Transverse colon (tissue), 4 donors: ENCODE measurements around the gene GTF2H3. TPM values are rescaled to one million over a fixed set of nuclear protein-coding genes. Genes with fewer than 3 reads are reported as not detected.
A peak's percentile ranks its signal among the peaks of the same experiment; 100 is the strongest.

Source experiments
- DNase-seq: peaks from one replicate; pipeline ENCODE4 v3.0.0-alpha.2; 2019
- H3K27ac ChIP-seq, 4 donors: fragments of 200-600 bp; sonication (generic); 2 replicates each; pipeline ENCODE4 v1.5.1; 2016 to 2018; ENCODE audit warnings: inconsistent platforms in 4 of 4
- H3K27me3 ChIP-seq: fragments of 200-600 bp; sonication (generic); 2 replicates; pipeline ENCODE4 v1.5.1; 2017; ENCODE audit warnings: inconsistent platforms
- H3K36me3 ChIP-seq, 4 donors: fragments of 200-600 bp; sonication (generic); 2 replicates each; pipeline ENCODE4 v1.5.1; 2017 to 2019; ENCODE audit warnings: inconsistent platforms in 4 of 4
- H3K4me1 ChIP-seq, 4 donors: fragments of 200-600 bp; sonication (generic); 2 replicates each; pipeline ENCODE4 v1.5.1; 2017 to 2020; ENCODE audit warnings: inconsistent platforms in 4 of 4
- H3K4me3 ChIP-seq, 4 donors: fragments of 200-600 bp; sonication (generic); 1 replicate in 1 of 4; 2 replicates in 3 of 4; pipeline versions ENCODE4 v1.5.1 to v1.6.1; 2017 to 2019; ENCODE audit warnings: inconsistent platforms in 4 of 4
- H3K9me3 ChIP-seq, 2 donors: fragments of 200-600 bp; sonication (generic); 2 replicates each; pipeline ENCODE4 v1.5.1; 2017 to 2019; ENCODE audit warnings: inconsistent platforms in 2 of 2
- EP300 ChIP-seq: sonication (generic); formaldehyde crosslinking; IDR thresholded peaks from one replicate; pipeline ENCODE4 v1.6.1; 2017; ENCODE audit warnings: antibody characterized with exemption, low read depth
- POLR2A ChIP-seq: fragments of 450-650 bp; IDR thresholded peaks from one replicate; pipeline ENCODE4 v1.6.1; 2016; ENCODE audit warnings: antibody characterized with exemption, mild to moderate bottlenecking, moderate library complexity
- POLR2AphosphoS5 ChIP-seq, 3 donors: sonication (generic); formaldehyde crosslinking; IDR thresholded peaks; one replicate each; pipeline ENCODE4 v1.6.1; 2016; ENCODE audit warnings: antibody characterized with exemption in 3 of 3
- WGBS, 2 donors: methylation state at CpG; one replicate each; pipeline ENCODE4 v1.1.5; 2018; ENCODE audit warnings: low coverage in 1 of 2; 5-methylcytosine and 5-hydroxymethylcytosine counted together
- in situ Hi-C, 4 donors: fragments of 200-750 bp; cut with MboI; loops; one replicate each; pipeline versions ENCODE4 v1.15.0 to v1.15.1; 2017; ENCODE audit warnings: low sequenced_read_pairs in 3 of 4, low pct_ligation_motif_present in 1 of 4, low pct_unique_long_range_greater_than_20kb in 1 of 4
- intact Hi-C: fragments of 100-400 bp; cut with DNase I; formaldehyde crosslinking; loops from one replicate; pipeline ENCODE4 v1.15.1; 2023; ENCODE audit warnings: low total_unique reads
- total RNA-seq, 4 donors: library from RNA; depleted of rRNA; stranded (reverse); fragments of >200 nt; gene quantifications; one replicate each; pipeline ENCODE4 v1.1.0, GENCODE V29; 2016
- TF ChIP-seq, protein P1 (sequence below), 5 experiments: fragments of 200-600 bp in 3 of 5; fragments of 450-650 bp in 2 of 5; sonication (generic) in 3 of 5; IDR thresholded peaks; 1 replicate in 2 of 5; 2 replicates in 3 of 5; pipeline ENCODE4 v1.5.1; 2016 to 2017; ENCODE audit warnings: antibody characterized with exemption in 5 of 5, inconsistent platforms in 3 of 5, mild to moderate bottlenecking in 2 of 5, moderate library complexity in 1 of 5

The GTF2H3 gene
- total RNA-seq, 4 donors from 2014 or later: 2.6 to 14.3 (median 11.6) TPM

DNA sequence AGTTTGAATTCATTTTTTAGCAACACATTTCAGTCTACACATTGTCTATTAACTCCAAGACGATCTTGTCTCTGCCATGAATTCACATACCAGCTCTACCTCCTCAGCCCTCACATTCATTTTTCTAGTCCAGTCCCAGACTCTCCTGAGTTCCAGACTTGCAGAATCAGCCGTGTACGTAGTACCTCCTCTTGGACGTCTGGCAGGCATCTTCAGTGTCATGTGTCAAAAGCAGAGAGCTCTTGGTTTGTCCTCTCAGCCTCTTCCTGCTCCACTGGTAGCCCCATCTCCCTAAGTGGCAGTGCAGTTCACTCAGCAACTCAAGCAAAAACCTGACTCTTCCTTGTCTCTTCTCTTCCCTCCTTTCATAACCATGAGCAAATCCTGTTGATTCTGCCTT is 22.8 kb downstream of the GTF2H3 start:
- DNase-seq: no peak
- TF ChIP-seq POLR2AphosphoS5 (IDR thresholded peaks at IDR 0.05) (no peak), POLR2A (no peak), EP300 (no peak)
- TF ChIP-seq, protein P1, sequence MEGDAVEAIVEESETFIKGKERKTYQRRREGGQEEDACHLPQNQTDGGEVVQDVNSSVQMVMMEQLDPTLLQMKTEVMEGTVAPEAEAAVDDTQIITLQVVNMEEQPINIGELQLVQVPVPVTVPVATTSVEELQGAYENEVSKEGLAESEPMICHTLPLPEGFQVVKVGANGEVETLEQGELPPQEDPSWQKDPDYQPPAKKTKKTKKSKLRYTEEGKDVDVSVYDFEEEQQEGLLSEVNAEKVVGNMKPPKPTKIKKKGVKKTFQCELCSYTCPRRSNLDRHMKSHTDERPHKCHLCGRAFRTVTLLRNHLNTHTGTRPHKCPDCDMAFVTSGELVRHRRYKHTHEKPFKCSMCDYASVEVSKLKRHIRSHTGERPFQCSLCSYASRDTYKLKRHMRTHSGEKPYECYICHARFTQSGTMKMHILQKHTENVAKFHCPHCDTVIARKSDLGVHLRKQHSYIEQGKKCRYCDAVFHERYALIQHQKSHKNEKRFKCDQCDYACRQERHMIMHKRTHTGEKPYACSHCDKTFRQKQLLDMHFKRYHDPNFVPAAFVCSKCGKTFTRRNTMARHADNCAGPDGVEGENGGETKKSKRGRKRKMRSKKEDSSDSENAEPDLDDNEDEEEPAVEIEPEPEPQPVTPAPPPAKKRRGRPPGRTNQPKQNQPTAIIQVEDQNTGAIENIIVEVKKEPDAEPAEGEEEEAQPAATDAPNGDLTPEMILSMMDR (IDR thresholded peaks at IDR 0.05): no peak
- Histone ChIP-seq H3K27ac (no peak overlapping the region), H3K36me3 (peaks cover 0 to 23% (median 5%) of the 10 kb centered on the region in 4 donors), H3K4me1 (no peaks in the 10 kb centered on the region), H3K9me3 (no peaks in the 10 kb centered on the region), H3K27me3 (no peaks in the 10 kb centered on the region), H3K4me3 (no peak overlapping the region)
- 81 to 100% methylated on average over 1 to 4 of the region's 4 CpGs for WGBS, 2 donors
- intact Hi-C loops: no loop called here
- in situ Hi-C loops: no loop called here

DNA sequence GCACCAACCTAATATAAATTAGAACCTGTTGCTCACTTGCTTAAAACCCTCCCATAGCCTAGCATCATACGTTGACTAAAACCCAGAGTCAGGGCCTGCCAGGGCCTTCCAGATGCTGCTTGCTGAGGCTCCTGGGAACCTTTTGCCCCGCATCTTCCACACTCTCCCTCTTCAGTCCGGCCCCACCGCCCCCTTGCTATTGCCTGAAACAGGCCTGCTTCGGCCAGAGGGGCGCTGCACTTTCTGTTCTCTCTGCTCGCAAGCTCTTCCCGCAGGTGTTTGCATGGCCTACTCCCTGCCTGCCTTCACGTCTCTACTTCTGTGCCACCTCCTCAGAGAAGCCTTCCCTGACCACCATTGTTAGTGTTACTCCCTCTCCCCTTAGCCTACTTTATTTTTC is 23.6 kb downstream of the GTF2H3 start:
- Histone ChIP-seq H3K4me1 (no peaks in the 10 kb centered on the region), H3K4me3 (no peak overlapping the region), H3K36me3 (peaks cover 0 to 15% (median 2%) of the 10 kb centered on the region in 4 donors), H3K9me3 (no peaks in the 10 kb centered on the region), H3K27ac (no peak overlapping the region), H3K27me3 (no peaks in the 10 kb centered on the region)
- 87 to 94% methylated on average over 6 to 9 of the region's 9 CpGs for WGBS, 2 donors
- intact Hi-C loops (no loop called here), in situ Hi-C loops (no loop called here)
- no peak for DNase-seq
- TF ChIP-seq POLR2AphosphoS5 (IDR thresholded peaks at IDR 0.05) (no peak), POLR2A (no peak), EP300 (no peak)
- TF ChIP-seq, protein P1 (IDR thresholded peaks at IDR 0.05): no peak

DNA sequence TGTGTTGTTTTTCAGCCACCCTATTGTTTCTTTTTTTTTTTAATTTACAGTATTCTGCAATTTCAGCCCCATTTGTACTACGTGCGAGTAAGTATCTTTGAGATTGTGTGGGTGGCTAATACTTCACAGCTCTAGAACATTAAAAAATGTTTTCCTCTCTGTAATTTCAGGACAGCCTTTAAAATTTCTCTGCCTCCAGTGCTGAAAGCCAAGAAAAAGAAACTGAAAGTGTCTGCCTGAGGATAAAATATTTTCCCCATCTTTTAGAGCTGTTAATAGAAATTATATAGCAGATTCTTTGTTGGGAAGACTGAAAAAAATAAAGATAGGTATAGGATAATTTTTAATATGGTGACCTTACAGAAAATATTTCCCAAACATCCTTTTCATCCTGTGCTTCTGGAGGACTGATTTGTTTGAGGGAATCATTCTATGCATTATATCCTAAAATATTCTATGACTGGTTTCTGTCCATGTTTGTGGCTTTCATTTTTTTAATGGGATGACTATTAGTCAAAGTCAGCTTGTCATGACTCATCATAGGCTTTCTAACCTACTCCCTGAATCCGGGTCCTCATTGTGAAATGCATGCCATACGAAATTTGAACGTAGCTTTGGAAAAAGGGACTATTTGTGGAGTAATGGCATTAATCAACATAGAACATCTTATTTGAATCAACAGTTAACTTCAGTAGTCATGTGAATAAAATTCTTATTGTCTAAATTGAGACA is 26.5 kb downstream of the GTF2H3 start:
- Histone ChIP-seq H3K27ac (peak overlapping the region in 2 of 4 donors; percentile 6 to 31), H3K27me3 (no peaks in the 10 kb centered on the region), H3K4me3 (no peak overlapping the region), H3K36me3 (peaks cover 0 to 11% (median 2%) of the 10 kb centered on the region in 4 donors), H3K9me3 (no peaks in the 10 kb centered on the region), H3K4me1 (no peaks in the 10 kb centered on the region)
- 68 to 71% methylated on average over 2 to 5 of the region's 5 CpGs for WGBS, 2 donors
- no peak for DNase-seq
- intact Hi-C loops: no loop called here
- in situ Hi-C loops: no loop called here
- no peak for TF ChIP-seq POLR2AphosphoS5 (IDR thresholded peaks at IDR 0.05)
- no peak for TF ChIP-seq POLR2A
- TF ChIP-seq, protein P1 (IDR thresholded peaks at IDR 0.05): no peak
- TF ChIP-seq EP300: no peak

DNA sequence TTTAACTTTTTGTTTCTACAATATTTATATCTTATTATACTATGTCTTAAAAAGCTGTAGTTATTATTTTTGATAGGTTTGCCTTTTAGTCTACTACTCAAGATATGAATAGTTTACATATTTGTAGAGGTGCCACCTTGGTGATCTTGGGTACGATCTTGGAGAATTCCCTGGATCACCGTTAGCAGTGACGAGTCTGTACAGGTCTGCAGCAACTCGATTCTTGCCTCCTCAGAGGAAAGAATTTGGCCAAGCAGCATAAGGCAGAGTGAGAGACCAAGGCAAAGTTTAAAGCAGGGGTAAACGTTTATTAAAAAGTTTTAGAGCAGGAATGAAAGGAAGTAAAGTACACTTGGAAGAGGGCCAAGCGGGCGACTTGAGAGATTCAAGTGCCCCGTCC is 34.1 kb downstream of the GTF2H3 start:
- no peak for TF ChIP-seq EP300
- no peak for TF ChIP-seq POLR2A
- TF ChIP-seq, protein P1 (IDR thresholded peaks at IDR 0.05): no peak
- TF ChIP-seq POLR2AphosphoS5 (IDR thresholded peaks at IDR 0.05): no peak
- Histone ChIP-seq H3K4me3 (no peak overlapping the region), H3K4me1 (peaks cover 0 to 15% (median 11%) of the 10 kb centered on the region in 4 donors), H3K9me3 (no peaks in the 10 kb centered on the region), H3K27ac (no peak overlapping the region), H3K36me3 (no peaks in the 10 kb centered on the region), H3K27me3 (no peaks in the 10 kb centered on the region)
- WGBS, 2 donors: 80 to 100% methylated on average over 1 to 8 of the region's 8 CpGs
- DNase-seq: no peak
- intact Hi-C loops (no loop called here), in situ Hi-C loops (no loop called here)
